Esophagus squamous epithelium (tissue), 5 donors: ENCODE measurements around the gene PUS7. TPM values are rescaled to one million over a fixed set of nuclear protein-coding genes. Genes with fewer than 3 reads are reported as not detected.
"Not testable (repeated sequence)": the region's sequence is repeated elsewhere in the genome, so short reads cannot be mapped to it uniquely, and the experiment has no call there.

Source experiments
- DNase-seq: peaks from one replicate; lab custom pipeline; 2025; lab: John Stamatoyannopoulos, UW
- H3K27ac ChIP-seq, 4 donors: fragments of 200-600 bp; sonication (generic); one replicate each; pipeline ENCODE4 v1.5.1; 2016 to 2019; ENCODE audit warnings: mild to moderate bottlenecking in 1 of 4
- H3K27me3 ChIP-seq, 4 donors: fragments of 200-600 bp; sonication (generic); 1 replicate in 3 of 4; 2 replicates in 1 of 4; pipeline versions ENCODE4 v1.5.1 to v1.6.0; 2017 to 2021; ENCODE audit warnings: antibody characterized with exemption in 1 of 4
- H3K36me3 ChIP-seq, 3 donors: fragments of 200-600 bp; sonication (generic); one replicate each; pipeline ENCODE4 v1.5.1; 2016 to 2019
- H3K4me1 ChIP-seq, 3 donors: fragments of 200-600 bp; sonication (generic); one replicate each; pipeline ENCODE4 v1.5.1; 2017 to 2019
- H3K4me3 ChIP-seq, 4 donors: fragments of 200-600 bp; sonication (generic); 1 replicate in 3 of 4; 2 replicates in 1 of 4; pipeline ENCODE4 v1.5.1; 2016 to 2019; ENCODE audit warnings: mild to moderate bottlenecking in 2 of 4, moderate library complexity in 1 of 4
- H3K9me3 ChIP-seq, 3 donors: fragments of 200-600 bp; sonication (generic); one replicate each; pipeline ENCODE4 v1.5.1; 2016 to 2019
- CTCF ChIP-seq, 6 experiments: fragments of 450-650 bp in 4 of 6; fragments of 200-600 bp in 2 of 6; sonication (generic) in 2 of 6; IDR thresholded peaks; one replicate each; pipeline ENCODE4 v1.5.1; 2016 to 2019; ENCODE audit warnings: antibody characterized with exemption in 6 of 6, mild to moderate bottlenecking in 4 of 6, moderate library complexity in 4 of 6
- POLR2A ChIP-seq, 4 donors: fragments of 450-650 bp; IDR thresholded peaks; one replicate each; pipeline ENCODE4 v1.6.1; 2017; ENCODE audit warnings: antibody characterized with exemption in 4 of 4, mild to moderate bottlenecking in 4 of 4, moderate library complexity in 3 of 4
- WGBS, 2 donors: methylation state at CpG; one replicate each; pipeline ENCODE4 v1.1.5; 2018; 5-methylcytosine and 5-hydroxymethylcytosine counted together
- intact Hi-C: fragments of 100-400 bp; cut with DNase I; formaldehyde crosslinking; loops from one replicate; pipeline ENCODE4 v1.15.0; 2022
- total RNA-seq, 4 donors: library from RNA; depleted of rRNA; stranded (reverse); fragments of >200 nt; gene quantifications; one replicate each; pipeline ENCODE4 v1.1.0, GENCODE V29; 2016
- donor health status: DM: yes; HTN: yes; CAD: no.

Gene PUS7
- total RNA-seq, 4 donors from 2014 or later = 9.6 to 33.0 (median 23.1) TPM

DNA sequence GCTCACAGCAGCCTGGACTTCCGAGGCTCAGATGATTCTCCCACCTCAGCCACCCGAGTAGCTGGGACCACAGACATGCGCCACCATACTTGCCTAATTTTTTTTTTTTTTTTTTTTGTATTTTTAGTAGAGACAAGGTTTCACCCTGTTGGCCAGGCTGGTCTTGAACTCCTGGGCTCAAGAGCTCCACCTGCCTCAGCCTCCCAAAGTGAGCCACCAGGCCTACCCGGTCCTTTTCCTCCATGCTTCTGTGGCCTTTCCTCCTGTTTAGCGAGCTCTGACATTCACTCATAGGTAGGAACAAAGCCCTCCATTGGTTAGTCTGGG, 83.3 kb downstream of the PUS7 start:
- 60 to 65% methylated on average over 5 of the region's 5 CpGs for WGBS, 2 donors
- H3K9me3 ChIP-seq = no peaks in the 10 kb centered on the region

DNA sequence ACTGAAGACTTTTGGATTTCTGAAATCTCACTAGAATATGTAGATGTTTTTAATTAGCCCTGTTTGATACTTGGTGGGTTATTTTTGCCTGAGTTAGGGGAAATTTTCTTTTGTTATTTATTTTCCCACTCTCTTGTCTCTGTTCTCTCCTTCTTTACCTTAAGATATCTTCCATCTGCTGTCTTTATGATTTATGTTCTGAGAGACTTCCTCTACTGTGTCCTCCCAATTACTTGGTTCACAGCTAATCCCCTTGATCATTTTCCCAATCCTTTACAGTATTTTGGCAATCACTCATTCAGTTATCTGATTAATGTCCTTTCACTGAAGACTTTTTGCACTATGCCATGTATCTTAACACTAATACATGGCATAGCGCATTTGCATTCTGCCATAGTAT, 83.8 kb downstream of the PUS7 start:
- 100% methylated on average over 1 of the region's 1 CpG for WGBS, 2 donors
- intact Hi-C loops = no loop called here

More for the DNA sequence above, 83.3 kb downstream of the PUS7 start:
- H3K4me1 ChIP-seq = peaks cover 0 to 15% (median 5%) of the 10 kb centered on the region in 3 donors
- no peaks in the 10 kb centered on the region for H3K36me3 ChIP-seq
- H3K27me3 ChIP-seq = no peaks in the 10 kb centered on the region
- intact Hi-C loops = no loop called here
- H3K27ac ChIP-seq = peak overlapping the region in 1 of 4 donors; percentile 42
- DNase-seq = no peak
- H3K4me3 ChIP-seq = no peak overlapping the region
- no peak for TF ChIP-seq POLR2A (IDR thresholded peaks at IDR 0.05)
- no peak for TF ChIP-seq CTCF (IDR thresholded peaks at IDR 0.05)

DNA sequence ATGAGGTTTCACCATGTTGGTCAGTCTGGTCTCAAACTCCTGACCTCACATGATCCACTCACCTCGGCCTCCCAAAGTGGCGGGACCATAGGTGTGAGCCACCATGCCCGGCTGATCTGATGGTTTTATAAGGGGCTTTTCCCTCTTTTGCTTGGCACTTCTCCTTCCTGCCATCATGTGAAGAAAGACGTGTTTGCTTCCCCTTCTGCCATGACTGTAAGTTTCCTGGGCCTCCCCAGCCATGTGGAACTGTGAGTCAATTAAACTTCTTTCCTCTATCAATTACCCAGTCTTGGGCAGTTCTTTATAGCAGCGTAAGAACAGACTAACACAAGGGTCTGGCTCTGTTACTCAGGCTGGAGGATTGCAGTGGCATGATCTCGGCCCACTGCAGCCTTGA, 84.7 kb downstream of the PUS7 start:
- H3K9me3 ChIP-seq, H3K4me3 ChIP-seq, intact Hi-C loops, H3K27ac ChIP-seq, H3K36me3 ChIP-seq, DNase-seq, H3K27me3 ChIP-seq: not testable (repeated sequence)
- peaks cover 0 to 15% (median 5%) of the 10 kb centered on the region in 3 donors for H3K4me1 ChIP-seq
- WGBS, 2 donors = 83 to 95% methylated on average over 6 of the region's 6 CpGs

More for the DNA sequence above, 83.8 kb downstream of the PUS7 start:
- no peaks in the 10 kb centered on the region for H3K9me3 ChIP-seq
- no peaks in the 10 kb centered on the region for H3K36me3 ChIP-seq
- peaks cover 0 to 15% (median 5%) of the 10 kb centered on the region in 3 donors for H3K4me1 ChIP-seq
- no peak overlapping the region for H3K4me3 ChIP-seq
- H3K27me3 ChIP-seq = no peaks in the 10 kb centered on the region
- no peak for DNase-seq
- no peak overlapping the region for H3K27ac ChIP-seq
- TF ChIP-seq POLR2A (IDR thresholded peaks at IDR 0.05) = no peak
- TF ChIP-seq CTCF (IDR thresholded peaks at IDR 0.05) = no peak

DNA sequence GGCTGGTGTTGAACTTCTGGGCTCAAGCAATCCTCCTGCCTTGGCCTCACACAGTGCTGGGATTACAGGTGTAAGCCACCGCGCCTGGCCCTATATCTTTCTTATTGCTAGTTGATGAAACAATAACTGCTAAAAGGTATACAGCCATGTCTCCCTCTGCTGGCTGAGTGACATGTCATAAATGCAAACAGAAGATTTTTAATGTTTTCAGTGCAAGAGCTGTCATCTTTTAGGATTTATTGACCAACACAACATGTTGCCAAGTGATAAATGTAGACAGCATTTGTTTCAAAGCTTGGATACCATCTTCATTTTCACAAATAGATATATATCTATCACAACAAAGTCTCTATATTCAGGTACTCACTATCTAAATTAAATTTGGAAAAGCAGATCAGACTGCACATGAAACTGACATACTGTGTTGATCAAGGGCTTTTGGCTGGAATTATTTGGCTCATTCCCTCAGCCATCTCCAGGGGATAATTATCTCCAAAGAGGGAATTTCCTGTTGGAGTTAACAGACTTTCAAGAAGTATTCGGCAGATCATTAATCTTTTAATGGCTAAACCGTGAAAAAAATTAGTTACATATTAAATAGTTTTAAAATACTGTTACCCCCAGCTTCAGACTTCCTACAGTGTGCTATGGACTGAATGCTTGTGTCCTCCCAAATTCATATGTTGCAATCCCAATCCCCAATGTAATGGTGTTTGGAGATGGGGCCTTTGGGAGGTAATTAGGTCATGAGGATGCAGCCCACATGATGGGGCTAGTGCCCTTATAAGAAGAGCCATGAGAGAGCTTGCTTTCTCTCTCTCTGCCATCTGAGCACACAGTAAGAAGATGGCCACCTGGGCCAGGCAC, 92.1 kb downstream of the PUS7 start:
- H3K4me1 ChIP-seq = peaks cover 0 to 4% (median 0%) of the 10 kb centered on the region in 3 donors
- intact Hi-C loops = no loop called here
- no peaks in the 10 kb centered on the region for H3K36me3 ChIP-seq
- no peak for DNase-seq
- H3K27me3 ChIP-seq = no peaks in the 10 kb centered on the region
- 19 to 36% methylated on average over 4 of the region's 4 CpGs for WGBS, 2 donors
- no peak overlapping the region for H3K4me3 ChIP-seq
- H3K9me3 ChIP-seq = no peaks in the 10 kb centered on the region
- no peak overlapping the region for H3K27ac ChIP-seq
- peak in 5 of 6 experiments; percentile 40 to 67 (median 41) for TF ChIP-seq CTCF (IDR thresholded peaks at IDR 0.05)
- no peak for TF ChIP-seq POLR2A (IDR thresholded peaks at IDR 0.05)

DNA sequence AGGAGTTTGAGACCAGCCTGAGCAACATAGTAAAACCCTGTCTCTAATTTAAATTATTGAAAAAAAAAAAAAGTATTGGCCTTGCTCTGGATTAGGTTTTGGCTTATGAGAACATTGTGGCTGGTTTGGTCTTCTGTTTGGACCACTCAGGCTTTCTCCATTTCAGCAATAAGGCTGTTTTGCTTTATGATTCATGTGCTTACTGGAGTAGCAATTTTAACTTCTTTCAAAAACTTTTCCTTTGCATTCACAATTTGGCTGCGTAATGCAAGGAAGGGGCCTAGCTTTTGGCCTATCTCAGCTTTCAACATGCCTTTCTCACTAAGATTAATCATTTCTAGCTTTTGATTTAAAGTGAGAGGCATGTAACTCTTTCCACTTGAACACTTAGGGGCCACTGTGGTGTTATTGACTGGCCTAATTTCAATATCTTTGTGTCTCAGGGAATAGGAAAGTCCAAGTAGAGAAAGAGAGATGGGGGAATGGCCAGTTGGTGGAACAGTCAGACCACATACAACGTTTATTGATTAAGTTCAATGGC, 95.4 kb downstream of the PUS7 start:
- no peak for DNase-seq
- 68 to 79% methylated on average over 2 of the region's 2 CpGs for WGBS, 2 donors
- no peaks in the 10 kb centered on the region for H3K9me3 ChIP-seq
- intact Hi-C loops = no loop called here
- H3K27me3 ChIP-seq = no peaks in the 10 kb centered on the region
- H3K27ac ChIP-seq = no peak overlapping the region
- no peak for TF ChIP-seq POLR2A (IDR thresholded peaks at IDR 0.05)
- no peak for TF ChIP-seq CTCF (IDR thresholded peaks at IDR 0.05)
- no peak overlapping the region for H3K4me3 ChIP-seq
- peaks cover 0 to 4% (median 0%) of the 10 kb centered on the region in 3 donors for H3K4me1 ChIP-seq
- no peaks in the 10 kb centered on the region for H3K36me3 ChIP-seq
